Omental fat pad (tissue), 4 donors: ENCODE measurements around the gene MIGA2. TPM values are rescaled to one million over a fixed set of nuclear protein-coding genes. Genes with fewer than 3 reads are reported as not detected.

Source experiments
- ATAC-seq: fragments of 150-250 bp; one replicate; pipeline ENCODE4 v1.9.1; 2016; ENCODE audit warnings: mild to moderate bottlenecking, moderate library complexity; ENCODE audit not compliant: low FRiP score
- DNase-seq: peaks from one replicate; pipeline ENCODE4 v3.0.0-alpha.2; 2019; ENCODE audit warnings: low spot score
- total RNA-seq, 4 donors: library from RNA; depleted of rRNA; stranded (reverse); fragments of >200 nt; gene quantifications; one replicate each; pipeline ENCODE4 v1.1.0, GENCODE V29; 2016
- TF ChIP-seq, protein P1 (sequence below), 3 donors: fragments of 450-650 bp; IDR thresholded peaks; one replicate each; pipeline ENCODE4 v1.5.1; 2016 to 2017; ENCODE audit warnings: antibody characterized with exemption in 3 of 3, mild to moderate bottlenecking in 3 of 3, moderate library complexity in 2 of 3

The MIGA2 gene
- total RNA-seq, 4 donors from 2014 or later: 19.4 to 38.5 (median 20.9) TPM

DNA sequence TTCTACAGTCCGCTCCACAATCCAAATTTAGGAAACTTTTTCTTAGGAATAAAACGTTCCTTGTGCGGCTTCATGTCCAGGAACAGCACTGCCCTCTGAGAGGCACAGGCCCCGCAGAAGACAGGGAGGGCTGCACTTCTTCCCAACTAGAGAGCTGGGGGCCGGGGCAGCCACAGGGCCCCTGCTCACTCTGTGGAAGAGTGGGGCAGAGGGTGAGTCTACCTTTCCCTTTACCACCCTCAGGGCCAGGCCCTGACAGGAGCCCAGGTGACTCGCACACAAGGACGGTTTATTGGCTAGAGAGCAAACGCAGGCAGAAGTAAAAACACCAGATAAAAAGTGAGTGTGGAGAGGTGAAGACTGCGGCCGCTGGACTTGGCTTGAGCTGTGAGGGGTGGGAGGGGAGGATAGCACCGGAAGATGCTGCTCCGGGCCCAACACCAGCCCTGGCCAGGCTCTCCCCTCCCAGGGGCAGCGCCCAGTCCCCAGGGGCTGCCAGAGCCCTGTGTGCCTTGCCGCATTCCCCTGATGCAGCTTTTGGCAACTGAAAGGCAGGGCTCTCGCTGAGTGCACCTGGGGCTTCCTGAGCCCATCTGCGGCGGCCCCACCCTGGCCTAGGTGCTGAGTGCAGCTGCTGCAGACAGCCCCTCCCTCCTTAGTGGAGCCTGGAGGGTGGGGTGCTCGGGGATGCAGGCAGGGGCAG is 28.5 kb upstream of the MIGA2 start:
- TF ChIP-seq, protein P1, sequence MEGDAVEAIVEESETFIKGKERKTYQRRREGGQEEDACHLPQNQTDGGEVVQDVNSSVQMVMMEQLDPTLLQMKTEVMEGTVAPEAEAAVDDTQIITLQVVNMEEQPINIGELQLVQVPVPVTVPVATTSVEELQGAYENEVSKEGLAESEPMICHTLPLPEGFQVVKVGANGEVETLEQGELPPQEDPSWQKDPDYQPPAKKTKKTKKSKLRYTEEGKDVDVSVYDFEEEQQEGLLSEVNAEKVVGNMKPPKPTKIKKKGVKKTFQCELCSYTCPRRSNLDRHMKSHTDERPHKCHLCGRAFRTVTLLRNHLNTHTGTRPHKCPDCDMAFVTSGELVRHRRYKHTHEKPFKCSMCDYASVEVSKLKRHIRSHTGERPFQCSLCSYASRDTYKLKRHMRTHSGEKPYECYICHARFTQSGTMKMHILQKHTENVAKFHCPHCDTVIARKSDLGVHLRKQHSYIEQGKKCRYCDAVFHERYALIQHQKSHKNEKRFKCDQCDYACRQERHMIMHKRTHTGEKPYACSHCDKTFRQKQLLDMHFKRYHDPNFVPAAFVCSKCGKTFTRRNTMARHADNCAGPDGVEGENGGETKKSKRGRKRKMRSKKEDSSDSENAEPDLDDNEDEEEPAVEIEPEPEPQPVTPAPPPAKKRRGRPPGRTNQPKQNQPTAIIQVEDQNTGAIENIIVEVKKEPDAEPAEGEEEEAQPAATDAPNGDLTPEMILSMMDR (IDR thresholded peaks at IDR 0.05): no peak
- DNase-seq: no peak
- ATAC-seq: no peak

DNA sequence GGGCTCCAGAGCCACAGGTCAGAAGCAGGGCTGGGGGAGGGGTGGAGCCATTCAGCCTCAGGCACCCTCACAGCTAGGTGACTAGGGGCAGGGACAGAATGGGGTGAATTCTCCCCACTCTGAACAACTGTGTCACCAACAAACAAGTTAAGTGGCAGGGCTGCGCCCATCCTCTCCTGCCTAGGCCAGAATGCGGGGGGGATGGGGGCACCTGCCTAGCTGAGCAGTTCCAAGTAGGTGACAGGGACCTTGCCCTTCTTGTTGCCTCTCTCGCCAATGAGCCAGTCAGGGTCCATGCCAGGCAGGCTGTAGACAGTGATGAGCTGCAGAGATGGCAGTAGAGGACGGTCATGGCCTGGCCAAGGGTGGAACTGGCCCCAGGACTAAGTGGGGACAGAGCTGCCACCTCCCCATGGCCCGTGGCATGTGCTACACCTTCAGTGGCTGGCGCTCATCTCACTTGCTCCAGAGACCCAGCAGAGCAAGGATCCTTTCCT is 27.9 kb upstream of the MIGA2 start:
- DNase-seq (no peak), ATAC-seq (no peak)
- TF ChIP-seq, protein P1 (IDR thresholded peaks at IDR 0.05): no peak

DNA sequence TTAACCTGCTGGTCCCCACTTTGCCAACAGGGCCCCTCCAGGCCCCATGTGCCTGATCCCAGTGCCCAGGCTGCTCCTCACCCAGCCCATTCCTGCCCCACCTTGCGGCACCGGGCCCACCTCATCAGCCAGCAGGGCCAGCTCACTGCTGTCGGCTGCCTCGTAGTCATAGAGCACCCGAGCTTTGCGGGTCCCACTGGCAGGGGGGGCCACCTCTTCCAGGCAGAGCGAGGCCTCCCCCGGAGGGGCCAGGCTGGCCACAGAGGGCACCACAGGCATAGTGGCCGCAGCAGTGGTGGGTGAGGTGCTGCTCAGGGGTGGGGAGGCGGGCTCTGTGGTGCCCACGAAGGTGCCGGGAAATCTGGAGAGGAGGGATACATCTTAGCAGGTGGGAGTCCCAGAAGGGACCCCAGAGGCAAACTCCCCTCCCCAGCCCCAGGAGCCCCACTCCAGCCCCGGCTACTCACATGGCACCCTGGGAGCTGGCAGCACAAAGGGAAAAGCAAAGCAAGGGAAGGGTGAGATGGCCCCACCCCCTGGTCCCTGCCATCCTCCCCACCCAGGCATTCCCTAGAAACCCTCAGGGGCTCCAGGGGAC is 27.3 kb upstream of the MIGA2 start:
- ATAC-seq: no peak
- TF ChIP-seq, protein P1 (IDR thresholded peaks at IDR 0.05): no peak
- DNase-seq: no peak

DNA sequence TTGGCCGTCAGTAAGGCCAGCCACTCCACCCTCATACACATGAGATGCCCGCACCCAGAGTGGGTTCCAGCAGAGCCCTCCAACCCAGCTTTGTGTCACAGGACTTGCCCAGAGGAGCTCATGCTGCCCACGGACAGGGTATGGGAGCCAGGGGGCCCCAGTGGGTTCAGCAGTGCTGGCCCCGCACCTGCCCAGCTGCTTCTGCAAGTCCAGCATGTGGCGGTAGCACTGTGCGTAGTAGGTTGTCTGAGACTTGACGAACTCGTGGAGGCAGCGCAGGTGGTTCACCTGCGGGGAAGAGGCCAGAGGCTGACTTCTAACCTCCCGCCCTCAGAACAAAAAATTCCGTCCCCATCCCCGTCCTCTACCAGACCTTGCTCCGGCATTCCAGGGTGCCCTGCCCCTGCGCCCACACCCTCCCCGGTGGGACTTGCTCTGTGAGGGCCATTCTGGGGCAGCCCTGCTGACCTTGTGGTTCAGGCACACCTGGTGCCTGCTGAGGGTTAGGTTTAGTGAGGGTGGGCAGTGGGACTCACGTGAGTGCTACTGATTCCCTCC is 26.8 kb upstream of the MIGA2 start:
- TF ChIP-seq, protein P1 (IDR thresholded peaks at IDR 0.05): no peak
- ATAC-seq: no peak

DNA sequence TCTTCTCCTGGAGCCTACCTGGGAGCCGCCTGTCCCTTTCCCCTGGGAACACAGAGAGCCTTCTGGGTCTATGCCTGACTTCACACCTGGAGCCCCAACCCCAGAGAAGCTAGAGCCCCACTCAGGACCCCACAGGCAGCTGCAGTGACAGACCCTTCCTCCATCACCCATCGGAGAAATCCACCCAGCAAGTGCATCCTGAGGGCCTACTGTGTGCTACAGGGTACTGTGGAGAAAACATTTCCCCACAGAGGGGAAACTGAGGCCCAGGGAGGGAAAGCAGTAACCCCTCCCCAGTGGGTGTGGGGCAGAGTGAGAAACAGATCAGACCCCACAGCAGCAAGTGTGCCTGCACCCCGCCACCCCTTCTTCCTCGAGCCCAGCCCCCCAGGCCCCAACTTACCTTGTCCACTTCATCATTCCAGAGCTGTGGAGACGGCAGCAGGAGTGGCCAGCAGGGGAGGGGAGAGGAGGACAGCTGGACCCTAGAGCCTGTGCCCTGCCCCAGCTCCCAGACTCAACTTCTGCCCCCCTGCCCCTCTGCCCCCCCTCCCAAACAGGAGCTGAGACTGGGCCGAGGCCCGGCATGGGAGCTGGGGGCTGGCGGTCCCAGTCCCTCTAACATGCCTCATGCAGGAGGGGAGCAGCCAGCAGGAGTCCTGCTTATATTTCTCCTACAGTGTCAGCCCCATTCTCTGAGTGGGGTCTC is 26.0 kb upstream of the MIGA2 start:
- TF ChIP-seq, protein P1 (IDR thresholded peaks at IDR 0.05): no peak
- ATAC-seq (no peak), DNase-seq (no peak)

More for the DNA sequence above, 26.8 kb upstream of the MIGA2 start:
- DNase-seq: no peak

DNA sequence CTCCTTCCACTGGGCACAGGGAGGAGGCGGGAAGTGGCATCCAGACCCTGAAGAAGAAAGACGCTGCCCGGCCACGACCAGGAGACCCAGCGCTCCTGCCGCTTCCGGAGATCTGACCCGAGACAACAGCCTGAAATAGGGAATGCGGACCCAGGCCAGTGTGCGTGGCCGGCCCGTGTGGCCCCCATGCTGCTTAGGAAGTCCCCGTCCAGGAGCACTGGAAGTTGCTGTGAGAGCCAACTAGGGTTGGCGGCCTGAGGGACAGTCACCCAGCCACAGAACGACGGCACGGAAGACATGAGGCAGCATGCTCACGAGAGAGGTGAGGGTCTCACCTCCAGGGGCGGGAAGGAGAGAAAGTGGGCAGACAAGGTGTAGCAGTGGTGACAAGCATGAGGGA is 25.3 kb upstream of the MIGA2 start:
- TF ChIP-seq, protein P1 (IDR thresholded peaks at IDR 0.05): no peak
- ATAC-seq (no peak), DNase-seq (no peak)
